Liver (tissue), 9 donors: ENCODE measurements around the gene SERPINI2. TPM values are rescaled to one million over a fixed set of nuclear protein-coding genes. Genes with fewer than 3 reads are reported as not detected.

Experiments used
- DNase-seq: peaks from one replicate; pipeline ENCODE4 v3.0.0-alpha.2; 2017; ENCODE audit warnings: low spot score
- H3K27ac ChIP-seq, 2 donors: one replicate each; pipeline ENCODE4 v1.7.0; 2013; ENCODE audit warnings: inconsistent platforms in 2 of 2, low read length in 2 of 2, control low read depth in 1 of 2, low read depth in 1 of 2, mild to moderate bottlenecking in 1 of 2
- H3K27me3 ChIP-seq, 4 donors: one replicate each; pipeline versions ENCODE4 v1.6.1 to v1.7.0; 2013; ENCODE audit warnings: low read length in 3 of 4, inconsistent platforms in 1 of 4, mild to moderate bottlenecking in 1 of 4, moderate library complexity in 1 of 4; ENCODE audit not compliant: control insufficient read depth in 4 of 4, insufficient read depth in 4 of 4
- H3K36me3 ChIP-seq, 4 donors: one replicate each; pipeline versions ENCODE4 v1.6.1 to v1.7.0; 2013; ENCODE audit warnings: low read length in 3 of 4, mild to moderate bottlenecking in 3 of 4, low read depth in 1 of 4, moderate library complexity in 1 of 4; ENCODE audit not compliant: control insufficient read depth in 4 of 4, insufficient read depth in 3 of 4
- H3K4me1 ChIP-seq, 4 donors: one replicate each; pipeline versions ENCODE4 v1.6.1 to v1.7.0; 2013; ENCODE audit warnings: low read length in 3 of 4, mild to moderate bottlenecking in 3 of 4, moderate library complexity in 1 of 4; ENCODE audit not compliant: control insufficient read depth in 4 of 4, insufficient read depth in 4 of 4
- H3K4me3 ChIP-seq, 3 donors: one replicate each; pipeline versions ENCODE4 v1.6.1 to v1.7.0; 2013; ENCODE audit warnings: low read length in 3 of 3, control low read depth in 1 of 3, low read depth in 1 of 3, mild to moderate bottlenecking in 1 of 3
- H3K9ac ChIP-seq, 2 donors: one replicate each; pipeline ENCODE4 v1.7.0; 2013; ENCODE audit warnings: low read length in 2 of 2, mild to moderate bottlenecking in 2 of 2, moderate library complexity in 2 of 2, control low read depth in 1 of 2, low read depth in 1 of 2
- H3K9me3 ChIP-seq, 4 donors: one replicate each; pipeline versions ENCODE4 v1.6.1 to v1.7.0; 2013; ENCODE audit warnings: low read length in 3 of 4; ENCODE audit not compliant: control insufficient read depth in 4 of 4
- EGR1 ChIP-seq, 2 donors: IDR thresholded peaks; 2 replicates each; pipeline ENCODE4 v1.6.1; 2016 to 2018; ENCODE audit warnings: antibody characterized with exemption in 2 of 2, low read depth in 2 of 2
- FOXA1 ChIP-seq: IDR thresholded peaks from 2 replicates; pipeline ENCODE4 v1.6.1; 2016; ENCODE audit warnings: antibody characterized with exemption
- FOXA2 ChIP-seq: IDR thresholded peaks from 2 replicates; pipeline ENCODE4 v1.6.1; 2016; ENCODE audit warnings: antibody characterized with exemption
- GABPA ChIP-seq, 2 donors: IDR thresholded peaks in 1 of 2; conservative IDR thresholded peaks in 1 of 2; 2 replicates each; pipeline ENCODE4 v1.6.1; 2016; ENCODE audit warnings: antibody characterized with exemption in 2 of 2, mild to moderate bottlenecking in 1 of 2, moderate library complexity in 1 of 2
- HNF4A ChIP-seq, 2 donors: conservative IDR thresholded peaks; 2 replicates each; pipeline ENCODE4 v1.6.1; 2016; ENCODE audit warnings: antibody characterized with exemption in 2 of 2, mild to moderate bottlenecking in 2 of 2
- JUND ChIP-seq, 2 donors: IDR thresholded peaks; 2 replicates each; pipeline ENCODE4 v1.6.1; 2016; ENCODE audit warnings: antibody characterized with exemption in 2 of 2
- NR2F2 ChIP-seq: IDR thresholded peaks from 2 replicates; pipeline ENCODE4 v1.6.1; 2016; ENCODE audit warnings: antibody characterized with exemption
- RAD21 ChIP-seq, 2 donors: IDR thresholded peaks; 2 replicates each; pipeline ENCODE4 v1.6.1; 2016; ENCODE audit warnings: antibody characterized with exemption in 2 of 2, mild to moderate bottlenecking in 2 of 2
- RXRA ChIP-seq, 2 donors: IDR thresholded peaks; 2 replicates each; pipeline ENCODE4 v1.6.1; 2017 to 2018; ENCODE audit warnings: antibody characterized with exemption in 2 of 2, mild to moderate bottlenecking in 1 of 2
- SP1 ChIP-seq: IDR thresholded peaks from 2 replicates; pipeline ENCODE4 v1.6.1; 2018; ENCODE audit warnings: antibody characterized with exemption, mild to moderate bottlenecking
- TAF1 ChIP-seq: conservative IDR thresholded peaks from 2 replicates; pipeline ENCODE4 v1.6.1; 2016; ENCODE audit warnings: antibody characterized with exemption, mild to moderate bottlenecking
- YY1 ChIP-seq: IDR thresholded peaks from 2 replicates; pipeline ENCODE4 v1.6.1; 2016; ENCODE audit warnings: antibody characterized with exemption, mild to moderate bottlenecking
- WGBS: extraction: QIAGEN DNeasy Blood & Tissue Kit; methylation state at CpG from one replicate; pipeline ENCODE4 v1.1.7; 2013; 5-methylcytosine and 5-hydroxymethylcytosine counted together
- polyA plus RNA-seq, 2 donors: library from polyadenylated mRNA; stranded (reverse) in 1 of 2; unstranded in 1 of 2; fragments of 200-250 nt in 1 of 2; fragments of >200 nt in 1 of 2; fragmentation: Nextera tagmentation in 1 of 2; extraction: Ambion mirVana in 1 of 2; gene quantifications; one replicate each; pipeline versions ENCODE4 v1.2.1 to v1.2.3, GENCODE V29; 2013 to 2015
- total RNA-seq, 2 donors: library from RNA; depleted of rRNA; stranded (reverse); fragments of >200 nt; gene quantifications; one replicate each; pipeline ENCODE4 v1.2.3, GENCODE V29; 2014
- TF ChIP-seq, protein P1 (sequence below): IDR thresholded peaks from 2 replicates; pipeline ENCODE4 v1.6.1; 2016; ENCODE audit warnings: antibody characterized with exemption
- TF ChIP-seq, protein P2 (sequence below): IDR thresholded peaks from 2 replicates; pipeline ENCODE4 v1.6.1; 2016; ENCODE audit warnings: antibody characterized with exemption, mild to moderate bottlenecking
- TF ChIP-seq, protein P3 (sequence below): IDR thresholded peaks from 2 replicates; pipeline ENCODE4 v1.6.1; 2016; ENCODE audit warnings: antibody characterized with exemption
- TF ChIP-seq, protein P4 (sequence below): IDR thresholded peaks from 2 replicates; pipeline ENCODE4 v1.6.1; 2016; ENCODE audit warnings: antibody characterized with exemption
- donor health status: healthy.
- donor health status: healthy.
- donor health status: healthy.
- donor health status: healthy.
- donor health status: healthy.

Gene SERPINI2
- total and polyA plus RNA-seq, 4 donors, result not detected

DNA sequence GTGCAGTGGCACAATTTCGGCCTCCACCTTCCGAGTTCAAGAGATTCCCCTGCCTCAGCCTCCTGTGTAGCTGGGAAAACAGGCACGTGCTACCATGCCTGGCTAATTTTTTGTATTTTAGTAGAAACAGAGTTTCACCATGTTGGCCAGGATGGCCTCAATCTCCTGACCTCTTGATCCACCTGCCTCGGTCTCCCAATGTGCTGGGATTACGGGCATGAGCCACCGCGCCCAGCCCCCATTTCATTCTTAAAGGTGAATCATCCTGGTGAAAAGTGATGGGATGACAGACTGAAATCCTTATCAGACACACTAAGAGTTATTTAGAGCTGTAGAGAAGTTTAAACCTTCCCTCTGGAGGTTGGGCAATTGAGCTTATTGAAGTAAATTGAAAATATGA is 24.1 kb upstream of the SERPINI2 start:
- no peak for DNase-seq
- no peak overlapping the region for H3K4me3 ChIP-seq
- H3K36me3 ChIP-seq, result no peaks in the 10 kb centered on the region
- H3K27me3 ChIP-seq, result no peaks in the 10 kb centered on the region
- H3K9ac ChIP-seq, result no peak overlapping the region
- TF ChIP-seq SP1, result no peak
- TF ChIP-seq, protein P1, sequence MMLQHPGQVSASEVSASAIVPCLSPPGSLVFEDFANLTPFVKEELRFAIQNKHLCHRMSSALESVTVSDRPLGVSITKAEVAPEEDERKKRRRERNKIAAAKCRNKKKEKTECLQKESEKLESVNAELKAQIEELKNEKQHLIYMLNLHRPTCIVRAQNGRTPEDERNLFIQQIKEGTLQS, result no peak
- TF ChIP-seq GABPA (IDR thresholded peaks at IDR 0.05 in 1 of 2, conservative IDR thresholded peaks at IDR 0.05 in 1 of 2), result no peak
- no peak for TF ChIP-seq JUND (IDR thresholded peaks at IDR 0.05)
- no peaks in the 10 kb centered on the region for H3K4me1 ChIP-seq
- 93% methylated on average over 7 of the region's 7 CpGs for WGBS
- no peak overlapping the region for H3K27ac ChIP-seq
- H3K9me3 ChIP-seq, result no peaks in the 10 kb centered on the region

DNA sequence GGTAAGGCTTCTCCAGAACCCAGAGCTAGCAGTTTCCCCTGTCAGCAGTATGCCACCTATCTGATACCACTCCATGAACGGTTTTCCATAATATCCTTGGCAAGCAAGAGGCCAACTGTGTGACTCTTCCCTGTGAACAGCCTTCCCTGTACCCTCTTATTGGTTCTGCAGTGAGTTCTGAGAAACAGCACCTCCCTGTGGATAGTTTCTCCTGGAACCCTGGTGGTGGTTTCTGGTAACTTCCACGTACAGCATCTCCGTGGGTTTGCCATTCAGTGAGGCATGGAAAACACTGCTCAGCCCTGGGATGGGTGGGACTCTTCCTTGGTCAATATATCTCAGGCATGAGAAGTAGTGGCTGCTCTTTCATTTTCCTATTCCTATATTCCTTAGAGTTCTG is 19.4 kb upstream of the SERPINI2 start:
- Histone ChIP-seq H3K4me3 (no peak overlapping the region), H3K27me3 (no peaks in the 10 kb centered on the region), H3K27ac (no peak overlapping the region), H3K4me1 (no peaks in the 10 kb centered on the region), H3K36me3 (no peaks in the 10 kb centered on the region), H3K9ac (no peak overlapping the region), H3K9me3 (no peaks in the 10 kb centered on the region)
- DNase-seq, result no peak
- WGBS, result 63% methylated on average over 3 of the region's 3 CpGs
- TF ChIP-seq TAF1 (no peak), RAD21 (IDR thresholded peaks at IDR 0.05) (peak in 1 of 2 donors; percentile 31)

DNA sequence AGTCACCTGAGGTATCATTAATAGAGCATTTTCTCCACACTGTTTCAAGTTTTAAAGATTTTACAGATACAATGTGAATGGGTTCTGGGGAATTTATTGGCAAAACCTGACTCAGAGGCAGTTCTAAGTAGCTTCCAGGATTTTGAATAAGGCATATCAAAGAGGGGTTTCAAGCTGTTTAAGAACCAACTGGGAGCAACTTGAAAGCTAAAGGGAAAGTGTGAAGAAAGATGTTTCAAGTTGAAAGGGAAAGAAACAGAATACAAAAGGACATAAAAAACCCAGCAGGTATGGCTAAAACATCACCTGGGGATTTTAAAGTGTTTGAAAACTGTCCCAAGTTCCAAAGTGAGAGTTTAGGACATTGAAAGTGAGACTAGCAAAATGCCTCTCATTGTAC is 17.8 kb upstream of the SERPINI2 start:
- TF ChIP-seq, protein P2, sequence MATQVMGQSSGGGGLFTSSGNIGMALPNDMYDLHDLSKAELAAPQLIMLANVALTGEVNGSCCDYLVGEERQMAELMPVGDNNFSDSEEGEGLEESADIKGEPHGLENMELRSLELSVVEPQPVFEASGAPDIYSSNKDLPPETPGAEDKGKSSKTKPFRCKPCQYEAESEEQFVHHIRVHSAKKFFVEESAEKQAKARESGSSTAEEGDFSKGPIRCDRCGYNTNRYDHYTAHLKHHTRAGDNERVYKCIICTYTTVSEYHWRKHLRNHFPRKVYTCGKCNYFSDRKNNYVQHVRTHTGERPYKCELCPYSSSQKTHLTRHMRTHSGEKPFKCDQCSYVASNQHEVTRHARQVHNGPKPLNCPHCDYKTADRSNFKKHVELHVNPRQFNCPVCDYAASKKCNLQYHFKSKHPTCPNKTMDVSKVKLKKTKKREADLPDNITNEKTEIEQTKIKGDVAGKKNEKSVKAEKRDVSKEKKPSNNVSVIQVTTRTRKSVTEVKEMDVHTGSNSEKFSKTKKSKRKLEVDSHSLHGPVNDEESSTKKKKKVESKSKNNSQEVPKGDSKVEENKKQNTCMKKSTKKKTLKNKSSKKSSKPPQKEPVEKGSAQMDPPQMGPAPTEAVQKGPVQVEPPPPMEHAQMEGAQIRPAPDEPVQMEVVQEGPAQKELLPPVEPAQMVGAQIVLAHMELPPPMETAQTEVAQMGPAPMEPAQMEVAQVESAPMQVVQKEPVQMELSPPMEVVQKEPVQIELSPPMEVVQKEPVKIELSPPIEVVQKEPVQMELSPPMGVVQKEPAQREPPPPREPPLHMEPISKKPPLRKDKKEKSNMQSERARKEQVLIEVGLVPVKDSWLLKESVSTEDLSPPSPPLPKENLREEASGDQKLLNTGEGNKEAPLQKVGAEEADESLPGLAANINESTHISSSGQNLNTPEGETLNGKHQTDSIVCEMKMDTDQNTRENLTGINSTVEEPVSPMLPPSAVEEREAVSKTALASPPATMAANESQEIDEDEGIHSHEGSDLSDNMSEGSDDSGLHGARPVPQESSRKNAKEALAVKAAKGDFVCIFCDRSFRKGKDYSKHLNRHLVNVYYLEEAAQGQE, result no peak
- TF ChIP-seq GABPA (IDR thresholded peaks at IDR 0.05 in 1 of 2, conservative IDR thresholded peaks at IDR 0.05 in 1 of 2) (no peak), EGR1 (IDR thresholded peaks at IDR 0.05; ENCODE audit: low read depth in 2 of 2) (no peak), FOXA1 (no peak), TAF1 (no peak), NR2F2 (no peak), RAD21 (IDR thresholded peaks at IDR 0.05) (no peak), JUND (IDR thresholded peaks at IDR 0.05) (no peak), HNF4A (conservative IDR thresholded peaks at IDR 0.05) (no peak), RXRA (IDR thresholded peaks at IDR 0.05) (no peak), FOXA2 (no peak), YY1 (no peak)
- TF ChIP-seq, protein P3, sequence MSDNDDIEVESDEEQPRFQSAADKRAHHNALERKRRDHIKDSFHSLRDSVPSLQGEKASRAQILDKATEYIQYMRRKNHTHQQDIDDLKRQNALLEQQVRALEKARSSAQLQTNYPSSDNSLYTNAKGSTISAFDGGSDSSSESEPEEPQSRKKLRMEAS, result no peak
- TF ChIP-seq, protein P1, result no peak
- TF ChIP-seq, protein P4, sequence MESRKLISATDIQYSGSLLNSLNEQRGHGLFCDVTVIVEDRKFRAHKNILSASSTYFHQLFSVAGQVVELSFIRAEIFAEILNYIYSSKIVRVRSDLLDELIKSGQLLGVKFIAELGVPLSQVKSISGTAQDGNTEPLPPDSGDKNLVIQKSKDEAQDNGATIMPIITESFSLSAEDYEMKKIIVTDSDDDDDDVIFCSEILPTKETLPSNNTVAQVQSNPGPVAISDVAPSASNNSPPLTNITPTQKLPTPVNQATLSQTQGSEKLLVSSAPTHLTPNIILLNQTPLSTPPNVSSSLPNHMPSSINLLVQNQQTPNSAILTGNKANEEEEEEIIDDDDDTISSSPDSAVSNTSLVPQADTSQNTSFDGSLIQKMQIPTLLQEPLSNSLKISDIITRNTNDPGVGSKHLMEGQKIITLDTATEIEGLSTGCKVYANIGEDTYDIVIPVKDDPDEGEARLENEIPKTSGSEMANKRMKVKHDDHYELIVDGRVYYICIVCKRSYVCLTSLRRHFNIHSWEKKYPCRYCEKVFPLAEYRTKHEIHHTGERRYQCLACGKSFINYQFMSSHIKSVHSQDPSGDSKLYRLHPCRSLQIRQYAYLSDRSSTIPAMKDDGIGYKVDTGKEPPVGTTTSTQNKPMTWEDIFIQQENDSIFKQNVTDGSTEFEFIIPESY, result no peak
- no peaks in the 10 kb centered on the region for H3K4me1 ChIP-seq

More for the DNA sequence above, 17.8 kb upstream of the SERPINI2 start:
- Histone ChIP-seq H3K27ac (no peak overlapping the region), H3K27me3 (no peaks in the 10 kb centered on the region), H3K9me3 (no peaks in the 10 kb centered on the region), H3K9ac (no peak overlapping the region), H3K4me3 (no peak overlapping the region), H3K36me3 (no peaks in the 10 kb centered on the region)
- DNase-seq, result no peak
